Thymus (tissue), 11 donors: ENCODE measurements around the gene ARHGAP23. TPM values are rescaled to one million over a fixed set of nuclear protein-coding genes. Genes with fewer than 3 reads are reported as not detected.

Experiments used
- DNase-seq, 9 donors: peaks; one replicate each; pipeline ENCODE4 v3.0.0-alpha.2; 2013; ENCODE audit warnings: low spot score in 9 of 9, low read depth in 6 of 9, missing footprints in 1 of 9
- H3K27ac ChIP-seq, 2 donors: one replicate each; pipeline ENCODE4 v1.5.1; 2013; ENCODE audit warnings: control low read depth in 1 of 2, low read depth in 1 of 2, low read length in 1 of 2, mild to moderate bottlenecking in 1 of 2, moderate library complexity in 1 of 2
- H3K27me3 ChIP-seq, 2 donors: one replicate each; pipeline ENCODE4 v1.5.1; 2013; ENCODE audit warnings: low read length in 1 of 2; ENCODE audit not compliant: control insufficient read depth in 2 of 2, insufficient read depth in 1 of 2
- H3K36me3 ChIP-seq, 2 donors: one replicate each; pipeline ENCODE4 v1.5.1; 2013; ENCODE audit warnings: low read length in 1 of 2, mild to moderate bottlenecking in 1 of 2, moderate library complexity in 1 of 2; ENCODE audit not compliant: control insufficient read depth in 2 of 2, insufficient read depth in 2 of 2
- H3K4me1 ChIP-seq, 2 donors: one replicate each; pipeline ENCODE4 v1.5.1; 2013; ENCODE audit warnings: low read length in 2 of 2; ENCODE audit not compliant: control insufficient read depth in 2 of 2, insufficient read depth in 2 of 2
- H3K4me3 ChIP-seq, 2 donors: one replicate each; pipeline ENCODE4 v1.5.1; 2013; ENCODE audit warnings: low read length in 2 of 2, control low read depth in 1 of 2, mild to moderate bottlenecking in 1 of 2
- H3K9me3 ChIP-seq, 2 donors: one replicate each; pipeline ENCODE4 v1.5.1; 2013; ENCODE audit warnings: low read length in 1 of 2, mild to moderate bottlenecking in 1 of 2; ENCODE audit not compliant: control insufficient read depth in 2 of 2, insufficient read depth in 1 of 2
- WGBS: extraction: QIAGEN DNeasy Blood & Tissue Kit; methylation state at CpG from one replicate; pipeline ENCODE4 v1.1.7; 2013; 5-methylcytosine and 5-hydroxymethylcytosine counted together
- polyA plus RNA-seq: library from polyadenylated mRNA; stranded (reverse); fragments of 200-250 nt; gene quantifications from one replicate; pipeline ENCODE4 v1.2.3, GENCODE V29; 2013
- total RNA-seq: library from RNA; stranded (reverse); fragments of 120-200 nt; gene quantifications from one replicate; pipeline ENCODE4 v1.2.4, GENCODE V29; 2013
- donor health status: healthy.

The ARHGAP23 gene
- total and polyA plus RNA-seq, 2 donors, result 5.5 to 6.4 TPM

DNA sequence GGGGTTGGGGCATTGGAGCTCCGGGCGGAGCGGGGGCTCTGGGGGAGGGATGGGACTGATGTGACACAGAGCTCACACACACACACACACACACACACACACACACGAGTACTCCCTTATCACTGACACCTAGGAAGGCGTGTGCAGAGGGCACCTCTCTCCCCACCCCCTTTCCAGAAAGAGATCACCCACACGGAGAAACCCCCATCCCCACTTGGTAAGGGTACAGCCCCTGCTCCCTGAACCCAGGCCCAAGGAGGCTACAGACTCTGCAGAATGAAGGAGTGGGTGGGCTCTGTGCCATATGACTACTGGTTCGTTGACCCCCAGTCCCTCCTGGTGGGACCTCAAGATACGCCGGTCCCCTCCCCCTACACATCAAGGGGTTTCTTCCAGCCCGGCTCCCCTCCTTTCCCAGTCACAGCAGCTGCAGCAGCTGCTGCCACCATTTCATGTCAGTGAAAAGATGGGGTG lies 8.7 kb upstream of the ARHGAP23 start:
- H3K9me3 ChIP-seq, result peaks cover 1 to 6% of the 10 kb centered on the region in 2 donors
- H3K36me3 ChIP-seq, result no peaks in the 10 kb centered on the region
- peaks cover 47 to 78% of the 10 kb centered on the region in 2 donors for H3K4me1 ChIP-seq

GRCh38 chr17:38420518-38420917 lies 7.7 kb upstream of the ARHGAP23 start:
- H3K4me1 ChIP-seq, result peaks cover 38 to 72% of the 10 kb centered on the region in 2 donors
- H3K36me3 ChIP-seq, result no peaks in the 10 kb centered on the region
- H3K4me3 ChIP-seq, result no peak overlapping the region
- H3K9me3 ChIP-seq, result peaks cover 0 to 1% of the 10 kb centered on the region in 2 donors
- 92% methylated on average over 6 of the region's 6 CpGs for WGBS
- H3K27ac ChIP-seq, result no peak overlapping the region
- peaks cover 0 to 48% of the 10 kb centered on the region in 2 donors for H3K27me3 ChIP-seq
- DNase-seq, result no peak

More for the DNA sequence above, 8.7 kb upstream of the ARHGAP23 start:
- Histone ChIP-seq H3K4me3 (peak overlapping the region; percentile 8 to 54), H3K27me3 (peaks cover 0 to 46% of the 10 kb centered on the region in 2 donors), H3K27ac (no peak overlapping the region)
- 5% methylated on average over 10 of the region's 10 CpGs for WGBS
- peak in 1 of 9 donors; percentile 50 for DNase-seq

- H3K9me3 ChIP-seq, result peaks cover 0 to 1% of the 10 kb centered on the region in 2 donors
- peaks cover 33 to 64% of the 10 kb centered on the region in 2 donors for H3K4me1 ChIP-seq
- H3K4me3 ChIP-seq, result no peak overlapping the region
- no peak for DNase-seq
- H3K27me3 ChIP-seq, result peaks cover 0 to 48% of the 10 kb centered on the region in 2 donors
- WGBS, result 50% methylated on average over 14 of the region's 14 CpGs
- no peak overlapping the region for H3K27ac ChIP-seq
- no peaks in the 10 kb centered on the region for H3K36me3 ChIP-seq
Measured at GRCh38 chr17:38421171-38421841, 7.0 kb upstream of the ARHGAP23 start.

GRCh38 chr17:38421871-38422827 lies 6.1 kb upstream of the ARHGAP23 start:
- H3K27ac ChIP-seq, result no peak overlapping the region
- H3K9me3 ChIP-seq, result peaks cover 0 to 1% of the 10 kb centered on the region in 2 donors
- 90% methylated on average over 17 of the region's 17 CpGs for WGBS
- no peaks in the 10 kb centered on the region for H3K36me3 ChIP-seq
- H3K4me3 ChIP-seq, result no peak overlapping the region
- H3K27me3 ChIP-seq, result peaks cover 0 to 48% of the 10 kb centered on the region in 2 donors
- no peak for DNase-seq
- H3K4me1 ChIP-seq, result peaks cover 32 to 57% of the 10 kb centered on the region in 2 donors

- H3K27me3 ChIP-seq, result peaks cover 0 to 34% of the 10 kb centered on the region in 2 donors
- peaks cover 34 to 58% of the 10 kb centered on the region in 2 donors for H3K4me1 ChIP-seq
- H3K4me3 ChIP-seq, result no peak overlapping the region
Measured at GRCh38 chr17:38424297-38424972, 3.8 kb upstream of the ARHGAP23 start.

GRCh38 chr17:38425031-38425430 lies 3.2 kb upstream of the ARHGAP23 start:
- H3K27me3 ChIP-seq, result peaks cover 0 to 28% of the 10 kb centered on the region in 2 donors
- peaks cover 0 to 1% of the 10 kb centered on the region in 2 donors for H3K9me3 ChIP-seq
- H3K4me1 ChIP-seq, result peaks cover 32 to 58% of the 10 kb centered on the region in 2 donors
- no peaks in the 10 kb centered on the region for H3K36me3 ChIP-seq
- H3K27ac ChIP-seq, result no peak overlapping the region
- WGBS, result 59% methylated on average over 13 of the region's 13 CpGs
- no peak for DNase-seq
- no peak overlapping the region for H3K4me3 ChIP-seq

More at GRCh38 chr17:38424297-38424972, 3.8 kb upstream of the ARHGAP23 start:
- H3K36me3 ChIP-seq, result no peaks in the 10 kb centered on the region
- 80% methylated on average over 6 of the region's 6 CpGs for WGBS
- DNase-seq, result no peak
- no peak overlapping the region for H3K27ac ChIP-seq
- peaks cover 0 to 1% of the 10 kb centered on the region in 2 donors for H3K9me3 ChIP-seq

DNA sequence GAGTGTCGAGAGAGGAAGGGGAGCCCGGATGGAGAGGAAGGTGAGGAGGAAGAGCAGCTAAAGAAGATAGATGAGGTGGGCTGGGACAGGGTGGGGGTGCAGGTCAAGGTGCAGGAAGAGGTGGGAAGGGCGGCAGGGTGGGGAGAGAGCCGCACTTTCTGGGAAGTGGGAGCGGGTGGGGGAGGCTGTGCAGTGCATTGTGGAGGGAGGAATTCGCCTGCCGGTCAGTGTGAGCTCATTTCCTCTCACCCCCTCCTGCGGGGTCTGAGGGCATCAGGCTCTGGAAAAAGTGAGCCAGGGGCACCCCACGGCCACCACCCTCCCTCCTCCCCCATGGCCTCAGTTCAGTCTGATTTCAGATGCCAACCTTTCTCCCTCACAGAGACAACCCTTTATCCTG lies 2.5 kb upstream of the ARHGAP23 start:
- Histone ChIP-seq H3K9me3 (peaks cover 0 to 1% of the 10 kb centered on the region in 2 donors), H3K27ac (no peak overlapping the region), H3K27me3 (peaks cover 0 to 22% of the 10 kb centered on the region in 2 donors), H3K36me3 (no peaks in the 10 kb centered on the region), H3K4me1 (peaks cover 29 to 58% of the 10 kb centered on the region in 2 donors), H3K4me3 (no peak overlapping the region)
- no peak for DNase-seq
- WGBS, result 77% methylated on average over 9 of the region's 9 CpGs

DNA sequence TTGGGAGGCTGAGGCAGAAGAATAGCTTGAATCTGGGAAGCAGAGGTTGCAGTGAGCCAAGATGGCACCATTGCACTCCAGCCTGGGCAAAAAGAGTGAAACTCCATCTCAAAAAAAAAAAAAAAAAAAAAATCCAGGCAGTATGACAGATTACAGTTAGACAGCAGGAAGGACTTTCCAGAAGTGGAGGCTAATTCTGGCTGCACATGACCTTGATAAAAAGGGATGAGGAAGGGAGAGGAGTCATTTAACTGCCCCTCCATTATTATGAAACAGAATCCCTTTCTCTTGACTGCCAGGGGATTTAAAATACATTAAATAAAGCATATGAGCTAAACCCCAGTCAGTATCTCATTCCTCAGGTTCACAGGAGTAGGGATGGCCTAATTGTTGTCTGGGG lies 1.8 kb upstream of the ARHGAP23 start:
- H3K9me3 ChIP-seq, result peaks cover 0 to 1% of the 10 kb centered on the region in 2 donors
- no peak for DNase-seq
- H3K36me3 ChIP-seq, result no peaks in the 10 kb centered on the region
- H3K4me1 ChIP-seq, result peaks cover 34 to 55% of the 10 kb centered on the region in 2 donors
- H3K27me3 ChIP-seq, result peaks cover 0 to 15% of the 10 kb centered on the region in 2 donors
- H3K27ac ChIP-seq, result no peak overlapping the region
- H3K4me3 ChIP-seq, result no peak overlapping the region
